ENCODE measurements around the gene ADAMTSL1.

ADAMTSL1 gene

DNA sequence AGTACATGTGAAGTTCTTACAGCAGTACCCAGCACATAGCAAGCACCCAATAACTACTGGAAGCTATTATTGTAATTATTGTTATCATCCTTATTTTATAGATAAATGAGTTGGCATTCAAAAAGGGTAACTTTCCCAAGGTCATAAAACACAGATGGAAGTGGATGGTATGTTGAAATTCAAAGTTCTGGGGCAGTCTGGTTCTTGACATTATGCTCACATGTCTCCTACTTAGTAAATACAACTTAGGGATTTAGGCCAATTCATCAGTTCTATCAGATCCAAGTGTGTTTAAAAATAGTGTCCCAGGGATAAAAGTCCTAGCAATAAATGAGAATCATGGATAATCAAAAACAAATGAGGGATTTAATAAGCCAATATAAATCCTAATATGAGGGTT is 265.2 kb downstream of the ADAMTSL1 start:
- DNase-seq (ENCODE audit: low spot score) = no peak

DNA sequence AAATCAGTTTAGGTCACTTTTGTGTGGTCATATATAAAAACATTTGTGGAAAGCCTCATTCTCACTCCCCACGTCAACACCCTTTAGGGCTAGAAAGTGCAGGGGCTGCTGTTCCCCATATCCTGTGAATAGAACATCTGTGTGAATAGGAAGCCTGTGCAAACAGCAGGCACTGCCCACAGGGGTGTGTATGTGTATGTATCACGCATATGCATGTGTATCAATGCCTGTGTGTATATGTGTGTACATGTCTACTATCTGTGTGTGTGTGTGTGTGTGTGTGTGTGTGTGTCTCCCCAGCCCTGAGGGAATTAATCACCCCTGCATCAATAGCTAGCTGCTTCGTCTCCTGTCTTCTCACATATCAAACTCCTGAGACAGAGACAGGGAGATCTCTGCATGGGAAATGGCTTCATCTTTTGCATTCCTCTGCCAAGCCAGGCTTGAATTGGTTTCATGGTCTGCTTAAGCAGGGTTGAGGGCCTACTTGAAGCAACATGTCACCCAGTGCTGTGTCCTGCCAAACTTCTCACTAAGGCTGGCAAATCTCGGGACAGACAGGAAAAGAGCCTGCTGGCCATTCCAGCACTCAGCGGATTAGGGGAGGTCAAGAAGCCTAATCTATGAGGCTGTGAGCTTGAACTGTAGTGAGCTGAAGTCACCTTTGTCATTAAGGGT is 265.8 kb downstream of the ADAMTSL1 start:
- peak; percentile 91 for DNase-seq (ENCODE audit: low spot score)

DNA sequence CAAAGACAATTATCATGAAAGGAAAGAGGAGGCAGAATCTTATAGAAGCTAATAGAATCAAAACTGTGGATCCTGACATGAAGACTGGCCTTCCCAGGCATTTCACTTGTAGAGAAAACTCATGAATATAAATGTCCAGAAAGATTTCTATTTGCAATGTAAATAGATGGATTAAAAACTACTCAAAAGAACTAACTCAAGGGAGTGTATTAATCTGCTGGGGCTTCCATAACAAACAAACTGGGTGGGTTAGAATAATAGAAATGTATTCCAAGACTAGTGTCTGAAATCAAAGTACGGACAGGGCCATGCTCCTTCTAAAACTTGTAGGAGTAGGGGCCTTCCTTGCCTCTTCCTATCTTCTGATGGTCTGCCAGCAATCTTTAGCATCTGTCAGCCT is 267.4 kb downstream of the ADAMTSL1 start:
- DNase-seq (ENCODE audit: low spot score) = no peak

DNA sequence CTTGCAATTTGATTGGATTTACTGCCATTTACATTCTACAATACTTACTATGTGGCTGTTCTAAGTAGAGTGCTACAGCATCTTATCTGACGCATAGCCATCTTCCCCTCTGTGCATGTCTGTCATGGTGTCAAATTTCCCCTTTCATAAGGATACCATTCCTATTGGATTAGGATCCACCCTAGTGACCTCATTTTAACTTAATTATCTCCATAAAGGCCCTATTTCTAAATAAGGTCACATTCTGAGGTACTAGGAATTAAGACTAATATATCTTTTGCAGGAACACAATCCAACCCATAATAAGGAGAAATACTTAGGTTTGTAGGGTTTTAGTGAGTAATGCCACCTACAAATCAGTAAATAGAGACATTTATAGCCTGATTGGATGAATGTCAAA is 268.0 kb downstream of the ADAMTSL1 start:
- no peak for DNase-seq (ENCODE audit: low spot score)

DNA sequence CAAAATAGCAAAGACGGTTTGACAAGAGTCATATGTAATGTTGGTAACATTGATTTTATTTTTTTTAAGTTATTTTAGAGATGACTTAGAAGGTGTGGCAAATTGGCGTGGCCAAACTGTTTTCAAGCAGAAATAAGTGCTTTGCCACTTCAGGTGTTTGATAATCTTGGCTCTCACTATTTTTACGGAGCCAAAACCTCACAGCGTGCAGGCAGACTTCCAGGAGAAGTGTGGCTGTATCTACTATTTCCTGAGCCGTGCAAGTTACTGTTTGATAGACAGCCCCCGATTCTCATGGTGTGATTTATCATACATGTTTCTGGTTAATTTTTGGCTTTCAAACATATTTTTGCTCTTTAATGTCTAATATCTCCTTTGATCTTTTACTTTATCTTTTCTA is 269.5 kb downstream of the ADAMTSL1 start:
- DNase-seq (ENCODE audit: low spot score) = no peak

DNA sequence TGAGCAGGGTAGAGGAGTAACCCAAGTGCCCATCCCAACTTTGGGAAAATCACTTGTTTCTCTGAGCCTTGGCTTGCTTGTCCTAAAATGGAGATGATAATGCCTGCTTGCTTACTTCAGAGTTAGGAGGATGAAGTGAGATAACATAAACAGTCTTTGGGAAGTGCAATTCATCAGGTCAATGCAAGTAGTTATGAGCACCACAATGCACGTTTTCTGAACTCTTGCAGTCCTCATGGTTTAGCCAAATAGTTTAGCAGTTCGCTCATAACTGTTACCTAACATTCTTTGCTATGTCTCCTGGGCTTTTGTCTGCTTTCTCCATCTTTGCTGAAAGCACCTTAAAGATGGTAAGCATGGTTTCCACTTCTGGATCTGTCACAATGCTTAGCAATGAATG is 270.0 kb downstream of the ADAMTSL1 start:
- no peak for DNase-seq (ENCODE audit: low spot score)

DNA sequence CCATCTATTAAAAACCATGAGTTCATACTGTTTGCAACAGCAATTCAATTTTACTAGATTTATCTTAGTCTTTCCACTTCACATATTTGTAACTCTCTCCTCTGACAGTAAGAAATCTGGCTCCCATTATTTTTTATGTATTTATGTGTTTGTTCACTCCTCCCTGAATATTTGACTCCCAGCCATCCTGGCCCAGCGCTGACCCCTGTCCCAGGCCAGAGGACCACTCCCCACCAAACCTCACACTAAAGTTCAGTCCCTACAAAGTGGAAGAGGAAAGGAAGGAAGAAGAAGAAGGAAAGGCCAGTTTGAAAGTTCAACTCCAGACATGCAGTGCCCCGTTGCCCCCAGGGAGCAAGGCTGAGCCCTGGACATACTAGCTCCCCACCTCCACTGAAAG is 271.8 kb downstream of the ADAMTSL1 start:
- DNase-seq (ENCODE audit: low spot score) = no peak

DNA sequence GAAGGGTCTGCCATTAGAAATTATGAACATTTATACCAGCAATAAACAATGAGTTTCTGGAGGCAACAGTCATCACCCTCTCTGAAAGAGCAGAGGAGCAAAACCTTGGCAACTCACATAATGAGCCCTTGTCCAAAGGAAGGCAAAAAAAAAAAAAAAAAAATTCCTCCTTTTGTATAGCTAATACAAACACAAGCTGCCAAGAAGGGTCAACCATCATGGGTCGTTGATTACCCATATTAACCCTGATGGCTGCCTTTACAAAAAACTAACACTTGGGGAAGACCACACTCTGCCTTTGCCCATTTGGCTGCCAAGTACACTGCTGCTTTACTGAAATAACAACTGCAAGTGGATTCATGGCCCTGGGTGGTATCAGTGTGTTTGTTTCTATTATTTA is 272.7 kb downstream of the ADAMTSL1 start:
- no peak for DNase-seq (ENCODE audit: low spot score)

DNA sequence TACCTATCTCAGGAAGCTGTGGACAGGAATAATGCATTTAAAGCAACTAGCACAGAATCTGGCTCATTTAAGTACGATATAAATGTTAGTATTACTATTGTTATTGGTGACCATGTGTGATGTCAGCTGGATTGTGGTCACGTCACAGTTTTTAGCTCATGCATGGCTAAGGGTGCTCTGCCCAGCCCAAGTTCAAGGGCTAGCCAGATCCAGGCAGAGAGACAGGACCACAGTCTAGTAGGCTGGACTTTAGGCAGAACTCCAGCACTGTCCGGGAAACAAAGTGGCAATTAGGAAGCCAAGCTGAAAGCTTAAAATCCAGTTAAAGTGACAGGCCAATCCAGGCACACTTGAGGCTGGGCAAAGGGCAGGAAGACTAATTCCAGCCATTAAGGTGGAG is 273.6 kb downstream of the ADAMTSL1 start:
- DNase-seq (ENCODE audit: low spot score) = no peak

DNA sequence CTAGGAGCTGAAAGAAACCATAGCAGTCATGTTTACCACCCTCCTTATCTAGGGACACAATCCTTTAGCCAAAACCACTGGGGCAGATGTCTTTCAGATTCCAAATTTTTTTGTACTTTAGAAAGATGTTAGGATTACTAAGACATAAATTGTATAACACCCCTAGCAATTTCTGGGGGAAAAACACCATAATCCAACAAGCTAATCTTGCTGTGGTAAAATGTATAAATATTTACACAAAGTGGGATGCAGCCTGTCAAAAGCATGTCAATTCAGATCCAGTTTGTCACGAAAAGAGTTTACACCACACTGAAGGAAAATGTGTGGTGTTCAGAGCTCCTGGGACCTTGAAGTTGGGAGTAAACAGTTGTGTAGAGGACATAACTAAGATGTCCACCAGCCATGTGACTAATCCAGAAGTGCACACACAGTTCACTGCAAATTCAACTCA is 274.3 kb downstream of the ADAMTSL1 start:
- no peak for DNase-seq (ENCODE audit: low spot score)

DNA sequence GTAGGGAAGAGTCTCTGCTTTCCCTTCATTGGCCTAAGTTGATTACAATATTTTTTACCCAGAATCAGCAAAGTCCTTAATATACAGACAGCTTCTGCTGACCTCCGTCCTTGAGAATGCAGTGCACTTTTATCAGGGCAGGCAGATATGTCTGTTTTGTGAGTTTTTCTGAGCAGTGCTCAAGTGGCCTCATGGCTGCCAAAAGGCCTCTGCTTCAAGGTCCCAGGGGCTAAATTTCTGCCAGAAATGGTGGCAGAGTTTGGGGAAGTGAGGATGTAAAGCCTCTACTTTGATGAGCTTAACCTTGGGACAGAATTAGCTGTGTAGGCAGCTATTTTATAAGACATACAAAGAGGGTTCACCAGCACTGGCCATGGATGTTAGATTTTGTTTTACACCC is 275.8 kb downstream of the ADAMTSL1 start:
- DNase-seq (ENCODE audit: low spot score) = no peak

DNA sequence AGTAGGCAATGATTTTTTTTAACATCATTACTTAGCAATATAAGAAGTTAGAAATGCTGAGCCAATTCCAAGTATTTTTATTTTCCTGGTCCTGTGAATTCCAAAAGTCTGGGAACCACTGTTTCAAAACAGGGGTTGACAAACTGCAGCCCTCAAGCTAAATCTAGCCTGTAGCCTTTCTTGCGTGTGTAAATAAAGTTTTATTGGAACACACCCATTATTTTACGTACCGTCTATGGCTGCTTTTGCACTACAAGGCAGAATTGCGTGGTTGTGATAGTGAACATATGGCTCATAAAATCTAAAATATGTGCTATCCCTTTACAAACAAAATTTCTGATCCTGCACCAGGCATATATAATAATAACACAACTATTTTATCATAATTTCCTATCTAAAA is 280.0 kb downstream of the ADAMTSL1 start:
- DNase-seq (ENCODE audit: low spot score) = no peak

DNA sequence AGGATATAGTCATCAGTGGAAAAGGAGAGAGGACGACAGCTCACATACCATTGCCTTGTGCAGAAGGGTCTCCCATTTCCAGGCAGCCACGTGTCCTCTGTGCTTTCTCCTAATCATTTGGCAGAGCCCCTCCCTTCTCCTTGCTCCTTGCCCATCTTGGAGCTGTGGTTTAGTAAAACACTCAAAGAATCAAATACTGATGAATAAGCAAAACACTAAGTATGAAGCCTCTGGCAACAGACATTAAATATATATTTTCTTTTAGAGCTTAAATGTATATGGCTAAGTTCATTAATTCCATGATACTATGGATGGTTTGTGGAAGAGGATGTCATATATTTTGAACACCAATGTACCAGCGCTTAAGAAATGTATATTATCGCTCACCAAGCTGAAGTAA is 280.6 kb downstream of the ADAMTSL1 start:
- no peak for DNase-seq (ENCODE audit: low spot score)

DNA sequence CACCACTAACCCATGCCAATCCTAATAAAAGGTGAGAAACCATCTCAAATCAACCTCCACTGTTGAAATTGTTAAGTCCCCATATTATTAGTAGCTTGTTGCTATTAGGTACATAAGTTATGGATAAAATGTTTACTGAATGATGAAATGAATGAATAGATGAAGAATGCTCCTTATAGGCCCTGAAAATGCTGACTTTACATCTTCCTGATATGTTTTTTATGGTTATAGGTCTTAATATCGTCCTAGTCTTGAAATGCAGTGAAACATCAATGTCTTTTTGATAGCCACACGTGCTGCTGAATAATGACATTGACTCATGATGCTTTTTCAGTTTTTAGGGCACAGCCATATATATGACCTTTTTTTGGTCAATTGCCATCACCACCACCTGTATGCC is 281.3 kb downstream of the ADAMTSL1 start:
- no peak for DNase-seq (ENCODE audit: low spot score)

DNA sequence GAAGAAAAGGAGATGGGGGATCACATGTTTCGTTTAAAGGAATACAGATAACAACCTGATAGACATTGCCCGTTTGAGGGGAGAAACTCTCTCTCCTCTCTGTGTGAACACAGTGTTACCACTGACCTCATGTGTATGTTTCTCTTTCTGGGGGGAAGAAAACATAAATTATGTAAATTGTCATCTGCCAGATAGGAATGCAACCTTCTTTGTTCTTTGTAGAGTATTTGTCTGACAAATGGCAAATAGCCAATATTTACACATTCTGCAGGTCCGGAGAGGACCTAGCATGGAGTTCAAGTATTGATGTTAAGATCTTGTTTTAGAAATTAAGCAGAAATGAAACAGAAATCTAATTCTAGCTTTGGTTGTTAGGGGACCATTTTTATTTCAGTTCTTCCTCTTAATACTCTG is 282.8 kb downstream of the ADAMTSL1 start:
- no peak for DNase-seq (ENCODE audit: low spot score)

DNA sequence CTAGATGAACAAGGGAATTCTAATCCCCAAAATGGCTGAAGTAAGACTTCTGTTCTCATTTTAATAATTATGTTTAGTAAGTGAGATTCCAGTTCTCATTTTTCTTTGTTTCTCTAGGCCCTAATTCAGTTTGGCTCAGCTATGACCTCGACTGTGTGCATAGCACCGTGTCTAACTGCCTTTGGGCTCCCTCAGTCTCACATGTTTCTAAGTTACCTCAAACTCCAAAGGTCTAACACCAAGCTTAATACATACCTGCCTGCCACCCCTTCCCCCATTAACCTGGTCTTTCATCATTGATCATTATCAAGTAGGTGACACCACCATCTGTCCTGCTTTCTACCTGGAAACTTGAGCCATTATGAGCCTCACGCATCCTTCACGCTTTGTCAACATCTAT is 285.9 kb downstream of the ADAMTSL1 start:
- no peak for DNase-seq (ENCODE audit: low spot score)

DNA sequence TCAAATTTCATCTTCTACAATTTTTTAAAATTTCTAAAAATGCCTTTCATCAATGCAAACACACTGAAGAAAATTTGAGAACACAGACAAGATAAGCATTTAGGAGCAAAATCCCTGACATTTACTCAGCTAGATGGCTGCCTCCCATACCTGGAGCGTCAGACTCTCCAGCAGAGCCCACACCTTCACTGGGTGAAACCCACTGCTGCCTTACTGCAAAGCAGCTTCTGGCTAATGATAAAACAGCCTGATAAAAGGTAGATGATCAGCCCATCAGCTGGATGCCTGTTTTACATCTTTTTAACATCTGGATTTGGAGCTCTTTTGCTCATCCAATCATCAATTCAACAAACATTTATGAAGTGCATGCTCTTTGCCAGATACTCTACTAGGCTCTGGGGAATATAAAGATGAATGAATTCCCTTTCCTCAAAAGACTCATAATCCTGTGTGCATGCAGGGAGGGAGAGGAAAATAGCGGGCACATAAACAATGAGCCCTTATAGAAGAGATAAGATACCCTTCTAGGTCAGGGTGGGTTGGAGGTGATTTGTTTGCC is 287.9 kb downstream of the ADAMTSL1 start:
- DNase-seq (ENCODE audit: low spot score) = no peak

DNA sequence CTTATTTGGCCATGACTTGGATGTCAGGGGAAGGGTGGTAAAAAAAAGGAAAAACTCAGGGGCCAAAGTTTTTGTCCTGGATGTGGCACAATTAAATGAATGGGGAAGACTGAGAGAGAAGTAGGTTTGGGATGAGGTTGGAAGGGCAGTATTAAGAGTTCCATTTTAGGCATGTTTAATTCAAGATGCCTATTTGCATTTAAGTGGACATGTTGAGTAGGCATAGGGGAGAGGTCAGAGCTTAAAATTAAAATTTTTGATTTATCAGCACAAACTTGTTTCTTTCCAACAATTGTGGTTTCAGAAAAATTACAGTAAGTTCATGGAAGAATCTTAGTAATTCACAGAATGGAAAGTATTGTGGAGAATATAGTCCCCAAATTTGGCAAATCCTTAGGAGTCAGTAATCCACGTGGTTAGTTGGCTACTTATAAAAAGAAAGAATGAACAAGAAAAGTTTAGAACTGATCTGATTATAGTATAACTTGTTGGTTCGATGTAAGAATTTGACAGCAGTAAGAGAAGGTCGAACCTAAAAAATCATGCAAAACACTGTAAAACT is 293.1 kb downstream of the ADAMTSL1 start:
- no peak for DNase-seq (ENCODE audit: low spot score)

DNA sequence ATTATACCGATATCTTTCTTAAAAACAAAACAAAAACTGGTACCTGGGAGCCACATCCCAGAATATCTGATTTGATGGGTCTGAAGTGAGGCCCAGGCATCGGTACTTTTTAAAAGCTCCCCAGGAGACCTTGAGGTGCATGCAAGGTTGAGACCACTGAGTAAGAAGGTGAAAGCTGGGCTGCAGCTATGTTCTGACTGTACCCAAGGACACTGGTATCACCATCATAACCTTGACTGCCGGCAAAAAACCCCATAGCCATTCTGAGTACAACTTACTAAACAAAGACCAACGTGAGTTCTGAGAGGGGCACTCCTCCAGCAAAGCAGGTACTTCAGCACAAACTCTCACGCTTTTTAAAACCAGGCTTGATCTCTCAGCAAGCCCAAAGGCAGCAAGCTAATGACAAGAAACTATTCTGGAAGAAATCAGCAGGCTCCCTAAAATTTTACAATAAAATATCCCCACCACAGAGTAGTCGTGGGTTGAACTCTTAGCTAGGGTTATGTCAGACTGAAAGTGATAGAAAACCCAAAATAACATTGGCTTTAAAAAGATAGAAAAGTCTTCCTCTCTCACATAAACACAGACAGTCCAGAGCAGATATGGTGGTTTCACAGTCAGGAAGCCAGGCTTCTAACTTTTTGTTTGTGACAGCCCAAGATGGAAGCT is 295.1 kb downstream of the ADAMTSL1 start:
- DNase-seq (ENCODE audit: low spot score) = no peak

DNA sequence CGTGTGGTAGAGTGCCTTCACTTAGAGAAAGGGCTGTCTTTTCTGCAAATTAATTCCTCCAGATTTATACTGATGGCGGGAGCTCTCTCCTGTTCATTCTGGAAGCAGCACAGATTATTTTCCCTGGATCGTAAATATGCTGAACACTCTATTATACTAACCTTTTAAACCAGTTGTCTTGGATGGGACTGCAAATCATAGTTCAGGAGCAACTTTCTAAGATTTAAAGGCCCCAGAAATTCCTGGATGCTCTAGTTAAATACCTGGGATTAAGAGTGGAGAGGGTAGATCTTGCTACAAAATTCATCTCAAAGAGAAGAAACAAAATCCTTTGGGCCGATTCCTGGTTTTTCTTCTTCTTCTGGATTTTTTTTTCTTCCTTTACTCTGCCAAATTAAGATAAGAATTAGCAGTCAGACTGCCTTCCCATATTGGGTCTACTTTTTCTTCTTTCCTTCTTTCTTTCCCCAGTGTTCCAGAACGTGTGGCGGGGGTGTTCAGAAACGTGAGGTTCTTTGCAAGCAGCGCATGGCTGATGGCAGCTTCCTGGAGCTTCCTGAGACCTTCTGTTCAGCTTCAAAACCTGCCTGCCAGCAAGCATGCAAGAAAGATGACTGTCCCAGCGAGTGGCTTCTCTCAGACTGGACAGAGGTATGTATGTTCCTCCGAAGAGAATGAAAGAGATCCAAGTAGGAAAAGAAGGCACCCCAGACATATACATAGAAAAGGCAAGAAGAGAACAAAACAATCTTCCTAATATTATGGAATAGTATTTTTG is 296.4 kb downstream of the ADAMTSL1 start:
- no peak for DNase-seq (ENCODE audit: low spot score)

DNA sequence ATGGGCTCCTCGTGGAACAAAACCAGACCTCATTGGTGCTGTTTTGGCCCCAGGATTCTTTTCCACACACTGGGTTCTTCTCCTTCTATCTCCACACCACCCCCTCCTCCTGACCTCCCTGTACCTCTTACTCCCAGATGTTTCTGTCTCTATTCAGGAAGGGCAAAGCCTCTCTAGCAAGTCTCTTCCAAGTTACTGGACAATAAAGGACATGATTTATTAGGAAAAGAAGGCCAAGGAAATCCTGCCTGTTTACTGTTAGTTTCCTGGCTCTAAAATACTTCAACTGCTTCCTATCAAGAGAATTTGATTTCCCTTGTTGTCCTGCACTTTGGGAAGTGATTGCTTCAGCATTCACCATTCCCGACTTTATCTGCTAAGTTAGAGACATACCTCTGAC is 297.1 kb downstream of the ADAMTSL1 start:
- no peak for DNase-seq (ENCODE audit: low spot score)

DNA sequence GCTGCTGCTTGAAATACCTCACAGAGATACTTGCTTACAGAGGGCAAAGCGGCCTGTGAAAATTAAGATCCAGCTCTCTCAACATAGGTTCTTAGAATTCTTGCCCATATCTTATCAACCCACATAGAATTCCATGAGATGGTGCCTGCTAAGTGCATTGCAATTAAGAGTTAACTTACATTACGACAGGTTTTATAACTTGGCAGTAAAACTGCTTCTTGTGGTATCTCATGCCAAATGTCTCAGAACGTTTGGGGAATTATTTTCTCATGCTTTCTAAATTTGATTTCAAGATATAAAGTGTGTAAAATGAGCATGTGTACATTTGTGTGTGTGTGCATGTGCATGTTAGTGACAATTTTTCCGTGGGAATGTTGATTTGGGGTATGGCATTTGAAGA is 297.8 kb downstream of the ADAMTSL1 start:
- no peak for DNase-seq (ENCODE audit: low spot score)

DNA sequence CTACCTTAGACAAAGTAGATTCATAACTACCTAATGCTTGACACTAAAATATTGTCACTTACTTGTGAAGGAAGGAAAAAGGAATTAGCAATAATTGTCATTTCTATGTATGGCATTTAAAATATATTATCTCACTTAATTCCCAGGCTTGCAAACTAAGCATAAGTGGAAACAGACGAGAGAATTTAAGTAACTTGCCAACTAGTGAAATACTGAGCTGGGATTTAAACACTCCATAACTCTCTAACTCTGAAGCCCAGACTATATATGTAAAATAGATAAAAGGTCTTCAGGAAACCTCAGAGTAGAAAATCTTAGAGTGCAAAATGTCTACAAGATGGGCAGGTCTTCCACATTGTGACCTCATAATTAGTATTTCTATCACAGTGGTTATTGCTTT is 301.3 kb downstream of the ADAMTSL1 start:
- DNase-seq (ENCODE audit: low spot score) = no peak

Data from kidney tubule cell (primary cell).